Neural cell (in vitro differentiated cells): Measurements from ENCODE around the gene ANO8.

Source experiments
- CTCF ChIP-seq: fragments of 450-650 bp; IDR thresholded peaks from 2 replicates; pipeline ENCODE4 v1.5.1; 2014; ENCODE audit warnings: antibody characterized with exemption, mild to moderate bottlenecking, moderate library complexity; ENCODE audit not compliant: poor library complexity, severe bottlenecking
- EP300 ChIP-seq: fragments of 450-650 bp; conservative IDR thresholded peaks from 2 replicates; pipeline ENCODE4 v1.6.1; 2014; ENCODE audit warnings: antibody characterized with exemption, mild to moderate bottlenecking, moderate library complexity; ENCODE audit not compliant: poor library complexity, severe bottlenecking
- EZH2 ChIP-seq: fragments of 200-600, 300-800 bp; shearing (Covaris generic), sonication (generic); IDR thresholded peaks from 2 replicates; pipeline ENCODE4 v1.6.1; 2014; ENCODE audit warnings: antibody characterized with exemption, low read length, borderline replicate concordance, mild to moderate bottlenecking; ENCODE audit not compliant: insufficient read depth, poor library complexity, severe bottlenecking
- MXI1 ChIP-seq: fragments of 450-650 bp; conservative IDR thresholded peaks from 2 replicates; pipeline ENCODE4 v1.6.1; 2014; ENCODE audit warnings: antibody characterized with exemption, mild to moderate bottlenecking; ENCODE audit not compliant: poor library complexity, severe bottlenecking
- POLR2AphosphoS5 ChIP-seq: IDR thresholded peaks from 2 replicates; pipeline ENCODE4 v1.6.1; 2012
- REST ChIP-seq: IDR thresholded peaks from 2 replicates; pipeline ENCODE4 v1.6.1; 2012; ENCODE audit warnings: borderline replicate concordance

- TF ChIP-seq CTCF (no peak), POLR2AphosphoS5 (no peak), EZH2 (no peak), MXI1 (no peak), EP300 (no peak), REST (no peak)
Observed at GRCh38 chr19:17341386-17341785, 6.7 kb upstream of the ANO8 start.
